K562 (cell line): ENCODE data around the gene NRSN2. TPM values are rescaled to one million over a fixed set of nuclear protein-coding genes. Genes with fewer than 3 reads are reported as not detected.

Source experiments
- HEY1 ChIP-seq: fragments of 250-450 bp; sonication (Bioruptor Pico); IDR thresholded peaks from 2 replicates; pipeline ENCODE4 v1.5.0; 2020; ENCODE audit warnings: mild to moderate bottlenecking, moderate library complexity, borderline replicate concordance
- KLF10 ChIP-seq: fragments of 250-450 bp; sonication (Bioruptor Pico); IDR thresholded peaks from 2 replicates; pipeline ENCODE4 v1.6.1; 2021; ENCODE audit warnings: matching md5 sums
- LARP7 ChIP-seq: fragments of 450-650 bp; IDR thresholded peaks from 2 replicates; pipeline ENCODE4 v1.6.1; 2016
- NCOA1 ChIP-seq: fragments of 450-650 bp; IDR thresholded peaks from 2 replicates; pipeline ENCODE4 v1.6.1; 2016; ENCODE audit warnings: low read depth
- NFATC3 ChIP-seq: fragments of 450-650 bp; IDR thresholded peaks from 2 replicates; pipeline ENCODE4 v1.6.1; 2017; ENCODE audit warnings: mild to moderate bottlenecking
- SIN3A ChIP-seq, 2 experiments: fragments of 150-350 bp in 1 of 2; IDR thresholded peaks; 2 replicates each; pipeline ENCODE4 v1.6.1; 2011 to 2016; ENCODE audit warnings: borderline replicate concordance in 2 of 2, low read depth in 2 of 2, low read length in 2 of 2, mild to moderate bottlenecking in 2 of 2, moderate library complexity in 2 of 2; ENCODE audit not compliant: control insufficient read depth in 1 of 2
- TBL1XR1 ChIP-seq, 2 experiments: IDR thresholded peaks; 2 replicates each; pipeline ENCODE4 v1.6.1; 2012; ENCODE audit warnings: improper control_type of control experiment in 2 of 2, low read length in 2 of 2, mild to moderate bottlenecking in 1 of 2
- ZC3H11A ChIP-seq: IDR thresholded peaks from 2 replicates; pipeline ENCODE4 v1.6.1; 2012; ENCODE audit warnings: low read depth, low read length, improper control_type of control experiment
- ZNF239 ChIP-seq: fragments of 250-450 bp; sonication (Bioruptor Pico); IDR thresholded peaks from 2 replicates; pipeline ENCODE4 v1.4.0; 2020; ENCODE audit warnings: mild to moderate bottlenecking
- ZNF311 ChIP-seq: fragments of 250-450 bp; sonication (Bioruptor Pico); IDR thresholded peaks from 2 replicates; pipeline ENCODE4 v1.4.0; 2020; ENCODE audit warnings: mild to moderate bottlenecking, moderate library complexity
- polyA plus RNA-seq, 8 experiments: library from polyadenylated mRNA; depleted of rRNA in 4 of 8; stranded (reverse) in 5 of 8; unstranded in 3 of 8; fragments of >200 nt; fragmentation: Nextera tagmentation in 2 of 8; fragmentation: Illumina TruSeq in 1 of 8; extraction: Ambion mirVana in 2 of 8; extraction: Trizol in 1 of 8; gene quantifications; 2 replicates each; pipeline versions ENCODE4 v1.2.1 to v1.2.3, GENCODE V29; 2011 to 2014; ENCODE audit warnings: inconsistent platforms in 1 of 8, missing spikeins in 1 of 8
- total RNA-seq, 7 experiments: library from RNA; depleted of rRNA in 6 of 7; stranded (reverse); fragments of >200 nt in 6 of 7; fragmentation: Illumina TruSeq in 2 of 7; extraction: Trizol in 2 of 7; gene quantifications; 2 replicates each; pipeline versions ENCODE4 v1.2.1 to v1.2.3, GENCODE V29; 2011 to 2021; ENCODE audit warnings: low replicate concordance in 1 of 7
- TF ChIP-seq, protein P1 (sequence below): sonication (generic); formaldehyde crosslinking; IDR thresholded peaks from 2 replicates; pipeline ENCODE4 v1.5.0; 2020; ENCODE audit warnings: missing genetic modification reagents
- TF ChIP-seq, protein P2 (sequence below): sonication (generic); formaldehyde crosslinking; IDR thresholded peaks from 2 replicates; pipeline ENCODE4 v1.8.1; 2023; ENCODE audit warnings: missing genetic modification reagents, mild to moderate bottlenecking, borderline replicate concordance
- TF ChIP-seq, protein P3 (sequence below): IDR thresholded peaks from 2 replicates; pipeline ENCODE4 v1.6.1; 2011; ENCODE audit not compliant: insufficient read length; ENCODE audit errors: extremely low read depth
- TF ChIP-seq, protein P4 (sequence below), 2 experiments: fragments of 450-650 bp in 1 of 2; IDR thresholded peaks; 2 replicates each; pipeline ENCODE4 v1.6.1; 2011 to 2017; ENCODE audit warnings: low read depth in 2 of 2, antibody characterized with exemption in 1 of 2, borderline replicate concordance in 1 of 2, low read length in 1 of 2, mild to moderate bottlenecking in 1 of 2, mixed read lengths in 1 of 2; ENCODE audit not compliant: control insufficient read depth in 1 of 2
- TF ChIP-seq, protein P5 (sequence below): sonication (generic); formaldehyde crosslinking; IDR thresholded peaks from 2 replicates; pipeline ENCODE4 v1.9.0; 2022; ENCODE audit warnings: mild to moderate bottlenecking, missing genetic modification reagents

The NRSN2 gene
- total and polyA plus RNA-seq, 9 of the 15 experiments (the other 6 are each of a cell fraction or from before 2014, with no cell fraction given) = 7.5 to 29.7 (median 11.1) TPM

- TF ChIP-seq, protein P1, sequence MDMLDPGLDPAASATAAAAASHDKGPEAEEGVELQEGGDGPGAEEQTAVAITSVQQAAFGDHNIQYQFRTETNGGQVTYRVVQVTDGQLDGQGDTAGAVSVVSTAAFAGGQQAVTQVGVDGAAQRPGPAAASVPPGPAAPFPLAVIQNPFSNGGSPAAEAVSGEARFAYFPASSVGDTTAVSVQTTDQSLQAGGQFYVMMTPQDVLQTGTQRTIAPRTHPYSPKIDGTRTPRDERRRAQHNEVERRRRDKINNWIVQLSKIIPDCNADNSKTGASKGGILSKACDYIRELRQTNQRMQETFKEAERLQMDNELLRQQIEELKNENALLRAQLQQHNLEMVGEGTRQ = no peak
- peak; percentile 65; the same call in 1 of the 2 replicates for TF ChIP-seq NCOA1
- TF ChIP-seq, protein P2, sequence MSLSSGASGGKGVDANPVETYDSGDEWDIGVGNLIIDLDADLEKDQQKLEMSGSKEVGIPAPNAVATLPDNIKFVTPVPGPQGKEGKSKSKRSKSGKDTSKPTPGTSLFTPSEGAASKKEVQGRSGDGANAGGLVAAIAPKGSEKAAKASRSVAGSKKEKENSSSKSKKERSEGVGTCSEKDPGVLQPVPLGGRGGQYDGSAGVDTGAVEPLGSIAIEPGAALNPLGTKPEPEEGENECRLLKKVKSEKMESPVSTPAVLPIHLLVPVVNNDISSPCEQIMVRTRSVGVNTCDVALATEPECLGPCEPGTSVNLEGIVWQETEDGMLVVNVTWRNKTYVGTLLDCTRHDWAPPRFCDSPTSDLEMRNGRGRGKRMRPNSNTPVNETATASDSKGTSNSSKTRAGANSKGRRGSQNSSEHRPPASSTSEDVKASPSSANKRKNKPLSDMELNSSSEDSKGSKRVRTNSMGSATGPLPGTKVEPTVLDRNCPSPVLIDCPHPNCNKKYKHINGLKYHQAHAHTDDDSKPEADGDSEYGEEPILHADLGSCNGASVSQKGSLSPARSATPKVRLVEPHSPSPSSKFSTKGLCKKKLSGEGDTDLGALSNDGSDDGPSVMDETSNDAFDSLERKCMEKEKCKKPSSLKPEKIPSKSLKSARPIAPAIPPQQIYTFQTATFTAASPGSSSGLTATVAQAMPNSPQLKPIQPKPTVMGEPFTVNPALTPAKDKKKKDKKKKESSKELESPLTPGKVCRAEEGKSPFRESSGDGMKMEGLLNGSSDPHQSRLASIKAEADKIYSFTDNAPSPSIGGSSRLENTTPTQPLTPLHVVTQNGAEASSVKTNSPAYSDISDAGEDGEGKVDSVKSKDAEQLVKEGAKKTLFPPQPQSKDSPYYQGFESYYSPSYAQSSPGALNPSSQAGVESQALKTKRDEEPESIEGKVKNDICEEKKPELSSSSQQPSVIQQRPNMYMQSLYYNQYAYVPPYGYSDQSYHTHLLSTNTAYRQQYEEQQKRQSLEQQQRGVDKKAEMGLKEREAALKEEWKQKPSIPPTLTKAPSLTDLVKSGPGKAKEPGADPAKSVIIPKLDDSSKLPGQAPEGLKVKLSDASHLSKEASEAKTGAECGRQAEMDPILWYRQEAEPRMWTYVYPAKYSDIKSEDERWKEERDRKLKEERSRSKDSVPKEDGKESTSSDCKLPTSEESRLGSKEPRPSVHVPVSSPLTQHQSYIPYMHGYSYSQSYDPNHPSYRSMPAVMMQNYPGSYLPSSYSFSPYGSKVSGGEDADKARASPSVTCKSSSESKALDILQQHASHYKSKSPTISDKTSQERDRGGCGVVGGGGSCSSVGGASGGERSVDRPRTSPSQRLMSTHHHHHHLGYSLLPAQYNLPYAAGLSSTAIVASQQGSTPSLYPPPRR (CRISPR knock-in tag) = no peak
- TF ChIP-seq ZC3H11A = no peak
- TF ChIP-seq, protein P3, sequence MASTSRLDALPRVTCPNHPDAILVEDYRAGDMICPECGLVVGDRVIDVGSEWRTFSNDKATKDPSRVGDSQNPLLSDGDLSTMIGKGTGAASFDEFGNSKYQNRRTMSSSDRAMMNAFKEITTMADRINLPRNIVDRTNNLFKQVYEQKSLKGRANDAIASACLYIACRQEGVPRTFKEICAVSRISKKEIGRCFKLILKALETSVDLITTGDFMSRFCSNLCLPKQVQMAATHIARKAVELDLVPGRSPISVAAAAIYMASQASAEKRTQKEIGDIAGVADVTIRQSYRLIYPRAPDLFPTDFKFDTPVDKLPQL = no peak
- TF ChIP-seq, protein P4, sequence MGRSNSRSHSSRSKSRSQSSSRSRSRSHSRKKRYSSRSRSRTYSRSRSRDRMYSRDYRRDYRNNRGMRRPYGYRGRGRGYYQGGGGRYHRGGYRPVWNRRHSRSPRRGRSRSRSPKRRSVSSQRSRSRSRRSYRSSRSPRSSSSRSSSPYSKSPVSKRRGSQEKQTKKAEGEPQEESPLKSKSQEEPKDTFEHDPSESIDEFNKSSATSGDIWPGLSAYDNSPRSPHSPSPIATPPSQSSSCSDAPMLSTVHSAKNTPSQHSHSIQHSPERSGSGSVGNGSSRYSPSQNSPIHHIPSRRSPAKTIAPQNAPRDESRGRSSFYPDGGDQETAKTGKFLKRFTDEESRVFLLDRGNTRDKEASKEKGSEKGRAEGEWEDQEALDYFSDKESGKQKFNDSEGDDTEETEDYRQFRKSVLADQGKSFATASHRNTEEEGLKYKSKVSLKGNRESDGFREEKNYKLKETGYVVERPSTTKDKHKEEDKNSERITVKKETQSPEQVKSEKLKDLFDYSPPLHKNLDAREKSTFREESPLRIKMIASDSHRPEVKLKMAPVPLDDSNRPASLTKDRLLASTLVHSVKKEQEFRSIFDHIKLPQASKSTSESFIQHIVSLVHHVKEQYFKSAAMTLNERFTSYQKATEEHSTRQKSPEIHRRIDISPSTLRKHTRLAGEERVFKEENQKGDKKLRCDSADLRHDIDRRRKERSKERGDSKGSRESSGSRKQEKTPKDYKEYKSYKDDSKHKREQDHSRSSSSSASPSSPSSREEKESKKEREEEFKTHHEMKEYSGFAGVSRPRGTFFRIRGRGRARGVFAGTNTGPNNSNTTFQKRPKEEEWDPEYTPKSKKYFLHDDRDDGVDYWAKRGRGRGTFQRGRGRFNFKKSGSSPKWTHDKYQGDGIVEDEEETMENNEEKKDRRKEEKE (IDR thresholded peaks at IDR 0.05; ENCODE audit: borderline replicate concordance in 1 of 2, control insufficient read depth in 1 of 2, low read depth in 2 of 2, low read length in 1 of 2) = 0 out of 4 replicates have a peak, but pooled peaks have one; percentile 29 to 40
- peak; percentile 68 to 71; a peak in 2 of 4 replicates for TF ChIP-seq SIN3A (IDR thresholded peaks at IDR 0.05; ENCODE audit: borderline replicate concordance in 2 of 2, control insufficient read depth in 1 of 2, low read depth in 2 of 2, low read length in 2 of 2)
- TF ChIP-seq ZNF311 (CRISPR knock-in tag) = no peak
- no peak for TF ChIP-seq ZNF239 (CRISPR knock-in tag)
- no peak; the same call in 1 of the 2 replicates for TF ChIP-seq LARP7
- no peak for TF ChIP-seq NFATC3
- peak; percentile 7 to 46; a peak in 1 of 4 replicates for TF ChIP-seq TBL1XR1 (IDR thresholded peaks at IDR 0.05; ENCODE audit: low read length in 2 of 2)
- TF ChIP-seq, protein P5, sequence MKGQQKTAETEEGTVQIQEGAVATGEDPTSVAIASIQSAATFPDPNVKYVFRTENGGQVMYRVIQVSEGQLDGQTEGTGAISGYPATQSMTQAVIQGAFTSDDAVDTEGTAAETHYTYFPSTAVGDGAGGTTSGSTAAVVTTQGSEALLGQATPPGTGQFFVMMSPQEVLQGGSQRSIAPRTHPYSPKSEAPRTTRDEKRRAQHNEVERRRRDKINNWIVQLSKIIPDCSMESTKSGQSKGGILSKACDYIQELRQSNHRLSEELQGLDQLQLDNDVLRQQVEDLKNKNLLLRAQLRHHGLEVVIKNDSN (CRISPR knock-in tag) = no peak
- TF ChIP-seq HEY1 (CRISPR knock-in tag) = no peak
- TF ChIP-seq KLF10 (CRISPR knock-in tag) = no peak
These were observed 951 bp downstream of the NRSN2 start (continued) for GRCh38 chr20:347640-348484.
